ENCODE measurements around the gene CUX1.

CUX1 gene

GRCh38 chr7:101932083-101932482 is 114.7 kb downstream of the CUX1 start:
- Histone ChIP-seq H3K79me2 (ENCODE audit: control insufficient read depth, low read length) (peaks cover 94% of the 10 kb centered on the region), H3K4me1 (ENCODE audit: control insufficient read depth, low read length) (peaks cover 66% of the 10 kb centered on the region), H3K4me3 (ENCODE audit: low read length) (peak overlapping the region; percentile 1), H3K9me3 (ENCODE audit: control insufficient read depth, insufficient read depth, low read length) (no peaks in the 10 kb centered on the region), H4K20me1 (ENCODE audit: control insufficient read depth, insufficient read depth, low read depth, low read length) (peaks cover 40% of the 10 kb centered on the region), H3K36me3 (ENCODE audit: control insufficient read depth, low read length) (peaks cover 50% of the 10 kb centered on the region), H3K4me2 (ENCODE audit: low read length) (peak overlapping the region; percentile 58), H3K27ac (ENCODE audit: low read depth, low read length) (no peak overlapping the region), H3F3A (ENCODE audit: control insufficient read depth, insufficient read depth) (peaks cover 27% of the 10 kb centered on the region), H3K27me3 (ENCODE audit: control insufficient read depth, low read length) (no peaks in the 10 kb centered on the region), H3K9me2 (replicated peaks; ENCODE audit: control insufficient read depth, low read length) (no peaks in the 10 kb centered on the region)
- TF ChIP-seq EZH2phosphoT487 (IDR thresholded peaks at IDR 0.05; ENCODE audit: borderline replicate concordance, low read length) (no peak), CTCF (IDR thresholded peaks at IDR 0.05; ENCODE audit: low read depth, low read length, poor library complexity, severe bottlenecking) (no peak)

- Histone ChIP-seq H3K79me2 (ENCODE audit: control insufficient read depth, low read length) (peaks cover 94% of the 10 kb centered on the region), H3K9me2 (replicated peaks; ENCODE audit: control insufficient read depth, low read length) (no peaks in the 10 kb centered on the region), H3F3A (ENCODE audit: control insufficient read depth, insufficient read depth) (peaks cover 27% of the 10 kb centered on the region), H3K4me3 (ENCODE audit: low read length) (peak overlapping the region; percentile 42), H3K4me2 (ENCODE audit: low read length) (peak overlapping the region; percentile 58), H3K9me3 (ENCODE audit: control insufficient read depth, insufficient read depth, low read length) (no peaks in the 10 kb centered on the region), H4K20me1 (ENCODE audit: control insufficient read depth, insufficient read depth, low read depth, low read length) (peaks cover 43% of the 10 kb centered on the region), H3K27me3 (ENCODE audit: control insufficient read depth, low read length) (no peaks in the 10 kb centered on the region), H3K4me1 (ENCODE audit: control insufficient read depth, low read length) (peaks cover 74% of the 10 kb centered on the region), H3K36me3 (ENCODE audit: control insufficient read depth, low read length) (peaks cover 43% of the 10 kb centered on the region), H3K27ac (ENCODE audit: low read depth, low read length) (peak overlapping the region; percentile 35)
- no peak for TF ChIP-seq EZH2phosphoT487 (IDR thresholded peaks at IDR 0.05; ENCODE audit: borderline replicate concordance, low read length)
- no peak for TF ChIP-seq CTCF (IDR thresholded peaks at IDR 0.05; ENCODE audit: low read depth, low read length, poor library complexity, severe bottlenecking)
These were observed 115.6 kb downstream of the CUX1 start for GRCh38 chr7:101933028-101933427.

GRCh38 chr7:101933688-101934121 is 116.3 kb downstream of the CUX1 start:
- Histone ChIP-seq H3K79me2 (ENCODE audit: control insufficient read depth, low read length) (peaks cover 99% of the 10 kb centered on the region), H3K27ac (ENCODE audit: low read depth, low read length) (peak overlapping the region; percentile 35)

More at GRCh38 chr7:101933688-101934121, 116.3 kb downstream of the CUX1 start:
- Histone ChIP-seq H3K36me3 (ENCODE audit: control insufficient read depth, low read length) (peaks cover 49% of the 10 kb centered on the region), H3F3A (ENCODE audit: control insufficient read depth, insufficient read depth) (peaks cover 27% of the 10 kb centered on the region), H3K9me3 (ENCODE audit: control insufficient read depth, insufficient read depth, low read length) (no peaks in the 10 kb centered on the region), H3K27me3 (ENCODE audit: control insufficient read depth, low read length) (no peaks in the 10 kb centered on the region), H4K20me1 (ENCODE audit: control insufficient read depth, insufficient read depth, low read depth, low read length) (peaks cover 48% of the 10 kb centered on the region), H3K4me2 (ENCODE audit: low read length) (peak overlapping the region; percentile 58), H3K9me2 (replicated peaks; ENCODE audit: control insufficient read depth, low read length) (no peaks in the 10 kb centered on the region), H3K4me3 (ENCODE audit: low read length) (peak overlapping the region; percentile 42), H3K4me1 (ENCODE audit: control insufficient read depth, low read length) (peaks cover 81% of the 10 kb centered on the region)
- TF ChIP-seq CTCF (IDR thresholded peaks at IDR 0.05; ENCODE audit: low read depth, low read length, poor library complexity, severe bottlenecking): no peak
- TF ChIP-seq EZH2phosphoT487 (IDR thresholded peaks at IDR 0.05; ENCODE audit: borderline replicate concordance, low read length): no peak
